Activated naive CD8-positive, alpha-beta T cell (primary cell): ENCODE measurements around the gene RAD51D.

ENCODE experiments used
- H3K27ac Mint-ChIP-seq: one replicate; pipeline ENCODE4 v1.8.0; 2021; ENCODE audit warnings: mixed read lengths
- H3K27me3 Mint-ChIP-seq: one replicate; pipeline ENCODE4 v1.8.0; 2021; ENCODE audit warnings: mixed read lengths
- H3K36me3 Mint-ChIP-seq: one replicate; pipeline ENCODE4 v1.8.0; 2021; ENCODE audit warnings: mixed read lengths
- H3K4me1 Mint-ChIP-seq: one replicate; pipeline ENCODE4 v1.8.0; 2021; ENCODE audit warnings: low read depth, mixed read lengths
- H3K4me3 Mint-ChIP-seq: one replicate; pipeline ENCODE4 v1.8.0; 2021; ENCODE audit warnings: mild to moderate bottlenecking, mixed read lengths
- H3K9me3 Mint-ChIP-seq: one replicate; pipeline ENCODE4 v1.8.0; 2021; ENCODE audit warnings: low read depth, mixed read lengths

Gene RAD51D

GRCh38 chr17:35149941-35150340 lies 30.3 kb upstream of the RAD51D start:
- Mint-ChIP-seq H3K36me3 (no peaks in the 10 kb centered on the region), H3K9me3 (no peaks in the 10 kb centered on the region), H3K4me3 (no peak overlapping the region), H3K4me1 (no peaks in the 10 kb centered on the region), H3K27ac (no peak overlapping the region), H3K27me3 (no peaks in the 10 kb centered on the region)

GRCh38 chr17:35148144-35148543 lies 28.5 kb upstream of the RAD51D start:
- Mint-ChIP-seq H3K9me3 (no peaks in the 10 kb centered on the region), H3K27ac (no peak overlapping the region), H3K4me3 (no peak overlapping the region), H3K27me3 (no peaks in the 10 kb centered on the region), H3K4me1 (peaks cover 5% of the 10 kb centered on the region), H3K36me3 (no peaks in the 10 kb centered on the region)

GRCh38 chr17:35147375-35147905 lies 27.8 kb upstream of the RAD51D start, which contains the start of gene UNC45B:
Gene UNC45B (plus strand): TSS chr17:35147817. CDS start chr17:35148264, 447 bp downstream.
- Mint-ChIP-seq H3K27ac (no peak within 1 kb of the TSS), H3K9me3 (no peaks in the 10 kb centered on the region), H3K4me3 (no peak within 1 kb of the TSS), H3K4me1 (peaks cover 6% of the 10 kb centered on the region), H3K27me3 (no peaks in the 10 kb centered on the region), H3K36me3 (no peaks in the 10 kb centered on the region)

GRCh38 chr17:35146214-35146833 lies 26.7 kb upstream of the RAD51D start:
- peaks cover 11% of the 10 kb centered on the region for H3K4me1 Mint-ChIP-seq
- no peaks in the 10 kb centered on the region for H3K9me3 Mint-ChIP-seq
- H3K36me3 Mint-ChIP-seq = peaks cover 2% of the 10 kb centered on the region
- no peak overlapping the region for H3K27ac Mint-ChIP-seq
- no peaks in the 10 kb centered on the region for H3K27me3 Mint-ChIP-seq
- no peak overlapping the region for H3K4me3 Mint-ChIP-seq

- peaks cover 2% of the 10 kb centered on the region for H3K36me3 Mint-ChIP-seq
- no peak overlapping the region for H3K4me3 Mint-ChIP-seq
- peaks cover 16% of the 10 kb centered on the region for H3K4me1 Mint-ChIP-seq
Observed at GRCh38 chr17:35144840-35145239, 25.2 kb upstream of the RAD51D start.

GRCh38 chr17:35142467-35142796 lies 22.8 kb upstream of the RAD51D start:
- Mint-ChIP-seq H3K36me3 (peaks cover 2% of the 10 kb centered on the region), H3K4me3 (peak overlapping the region; percentile 91), H3K4me1 (peaks cover 17% of the 10 kb centered on the region), H3K27ac (peak overlapping the region; percentile 86), H3K27me3 (no peaks in the 10 kb centered on the region), H3K9me3 (no peaks in the 10 kb centered on the region)

More at GRCh38 chr17:35144840-35145239, 25.2 kb upstream of the RAD51D start:
- no peaks in the 10 kb centered on the region for H3K9me3 Mint-ChIP-seq
- no peak overlapping the region for H3K27ac Mint-ChIP-seq
- no peaks in the 10 kb centered on the region for H3K27me3 Mint-ChIP-seq

GRCh38 chr17:35141681-35142466 lies 22.2 kb upstream of the RAD51D start, which contains the start of gene NLE1:
Gene NLE1 (minus strand): TSS chr17:35142303. CDS start chr17:35142275, 28 bp downstream.
- Mint-ChIP-seq H3K4me3 (peak within 1 kb of the TSS; percentile 91), H3K27me3 (no peaks in the 10 kb centered on the region), H3K9me3 (no peaks in the 10 kb centered on the region), H3K4me1 (peaks cover 17% of the 10 kb centered on the region), H3K27ac (peak within 1 kb of the TSS; percentile 86), H3K36me3 (peaks cover 2% of the 10 kb centered on the region)

- Mint-ChIP-seq H3K36me3 (peaks cover 3% of the 10 kb centered on the region), H3K4me3 (no peak overlapping the region), H3K27ac (no peak overlapping the region), H3K27me3 (no peaks in the 10 kb centered on the region), H3K4me1 (peaks cover 13% of the 10 kb centered on the region), H3K9me3 (no peaks in the 10 kb centered on the region)
Observed at GRCh38 chr17:35138218-35138617, 18.6 kb upstream of the RAD51D start.

- peaks cover 1% of the 10 kb centered on the region for H3K4me1 Mint-ChIP-seq
- H3K9me3 Mint-ChIP-seq = no peaks in the 10 kb centered on the region
- H3K36me3 Mint-ChIP-seq = peaks cover 2% of the 10 kb centered on the region
- no peak overlapping the region for H3K27ac Mint-ChIP-seq
- no peaks in the 10 kb centered on the region for H3K27me3 Mint-ChIP-seq
- H3K4me3 Mint-ChIP-seq = no peak overlapping the region
Observed at GRCh38 chr17:35135322-35135721, 15.7 kb upstream of the RAD51D start.

- Mint-ChIP-seq H3K4me3 (no peak overlapping the region), H3K27me3 (no peaks in the 10 kb centered on the region), H3K27ac (no peak overlapping the region), H3K36me3 (peaks cover 2% of the 10 kb centered on the region), H3K4me1 (peaks cover 2% of the 10 kb centered on the region), H3K9me3 (no peaks in the 10 kb centered on the region)
Observed at GRCh38 chr17:35132816-35133550, 13.3 kb upstream of the RAD51D start.

GRCh38 chr17:35132099-35132498 lies 12.4 kb upstream of the RAD51D start:
- peaks cover 2% of the 10 kb centered on the region for H3K36me3 Mint-ChIP-seq
- H3K27ac Mint-ChIP-seq = no peak overlapping the region
- H3K4me3 Mint-ChIP-seq = no peak overlapping the region

GRCh38 chr17:35130392-35130791 lies 10.7 kb upstream of the RAD51D start:
- H3K27ac Mint-ChIP-seq = peak overlapping the region; percentile 54

More at GRCh38 chr17:35132099-35132498, 12.4 kb upstream of the RAD51D start:
- no peaks in the 10 kb centered on the region for H3K9me3 Mint-ChIP-seq
- H3K4me1 Mint-ChIP-seq = peaks cover 2% of the 10 kb centered on the region
- H3K27me3 Mint-ChIP-seq = no peaks in the 10 kb centered on the region

GRCh38 chr17:35129973-35130351 lies 10.3 kb upstream of the RAD51D start:
- no peak overlapping the region for H3K27ac Mint-ChIP-seq
- H3K27me3 Mint-ChIP-seq = no peaks in the 10 kb centered on the region
- no peaks in the 10 kb centered on the region for H3K9me3 Mint-ChIP-seq
- no peak overlapping the region for H3K4me3 Mint-ChIP-seq
- peaks cover 2% of the 10 kb centered on the region for H3K4me1 Mint-ChIP-seq
- peaks cover 2% of the 10 kb centered on the region for H3K36me3 Mint-ChIP-seq

More at GRCh38 chr17:35130392-35130791, 10.7 kb upstream of the RAD51D start:
- Mint-ChIP-seq H3K36me3 (peaks cover 2% of the 10 kb centered on the region), H3K9me3 (no peaks in the 10 kb centered on the region), H3K4me1 (peaks cover 2% of the 10 kb centered on the region), H3K4me3 (no peak overlapping the region), H3K27me3 (no peaks in the 10 kb centered on the region)

GRCh38 chr17:35129154-35129972 lies 9.7 kb upstream of the RAD51D start:
- no peaks in the 10 kb centered on the region for H3K9me3 Mint-ChIP-seq
- no peaks in the 10 kb centered on the region for H3K27me3 Mint-ChIP-seq
- H3K4me3 Mint-ChIP-seq = no peak overlapping the region
- H3K4me1 Mint-ChIP-seq = peaks cover 2% of the 10 kb centered on the region
- peaks cover 2% of the 10 kb centered on the region for H3K36me3 Mint-ChIP-seq
- no peak overlapping the region for H3K27ac Mint-ChIP-seq
